ENCODE results near the gene CALCOCO2.
A peak's percentile ranks its signal among the peaks of the same experiment; 100 is the strongest.
"Not testable (repeated sequence)": the region's sequence is repeated elsewhere in the genome, so short reads cannot be mapped to it uniquely, and the experiment has no call there.

Gene CALCOCO2

DNA sequence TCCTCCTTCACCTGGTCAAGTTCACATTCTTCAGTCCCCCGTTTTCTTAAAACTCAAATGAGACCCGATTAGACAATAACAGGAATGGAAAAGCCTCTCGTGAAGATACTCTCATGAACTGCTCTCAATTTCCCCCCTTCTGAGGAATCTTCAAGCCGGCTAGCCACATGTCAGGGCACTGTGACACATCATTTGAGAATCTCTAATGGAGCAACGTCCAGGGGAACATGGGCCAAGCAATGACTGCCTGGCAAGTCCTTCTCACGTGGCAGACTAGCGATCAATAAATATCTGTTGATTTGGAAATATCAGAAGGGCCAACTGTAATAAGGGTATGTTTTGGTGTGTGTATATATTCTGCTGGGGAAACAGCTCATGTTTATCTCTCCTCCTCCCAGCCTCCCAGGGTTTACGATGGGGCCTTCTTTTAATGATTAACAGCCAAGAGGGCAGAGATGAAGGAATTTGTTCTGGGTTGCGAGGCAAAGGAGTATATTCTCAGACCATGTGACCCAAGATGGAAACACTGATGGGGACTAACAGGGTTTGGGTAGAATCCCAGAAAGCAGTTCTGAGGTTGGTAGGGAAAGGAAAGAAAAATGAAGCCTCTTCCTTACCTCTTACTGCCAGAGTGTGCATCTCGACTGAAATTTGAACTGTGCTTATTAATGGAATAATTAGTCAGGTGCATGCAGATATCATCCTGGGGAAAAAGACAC is 35.2 kb upstream of the CALCOCO2 start:
- TF ChIP-seq, protein P1, sequence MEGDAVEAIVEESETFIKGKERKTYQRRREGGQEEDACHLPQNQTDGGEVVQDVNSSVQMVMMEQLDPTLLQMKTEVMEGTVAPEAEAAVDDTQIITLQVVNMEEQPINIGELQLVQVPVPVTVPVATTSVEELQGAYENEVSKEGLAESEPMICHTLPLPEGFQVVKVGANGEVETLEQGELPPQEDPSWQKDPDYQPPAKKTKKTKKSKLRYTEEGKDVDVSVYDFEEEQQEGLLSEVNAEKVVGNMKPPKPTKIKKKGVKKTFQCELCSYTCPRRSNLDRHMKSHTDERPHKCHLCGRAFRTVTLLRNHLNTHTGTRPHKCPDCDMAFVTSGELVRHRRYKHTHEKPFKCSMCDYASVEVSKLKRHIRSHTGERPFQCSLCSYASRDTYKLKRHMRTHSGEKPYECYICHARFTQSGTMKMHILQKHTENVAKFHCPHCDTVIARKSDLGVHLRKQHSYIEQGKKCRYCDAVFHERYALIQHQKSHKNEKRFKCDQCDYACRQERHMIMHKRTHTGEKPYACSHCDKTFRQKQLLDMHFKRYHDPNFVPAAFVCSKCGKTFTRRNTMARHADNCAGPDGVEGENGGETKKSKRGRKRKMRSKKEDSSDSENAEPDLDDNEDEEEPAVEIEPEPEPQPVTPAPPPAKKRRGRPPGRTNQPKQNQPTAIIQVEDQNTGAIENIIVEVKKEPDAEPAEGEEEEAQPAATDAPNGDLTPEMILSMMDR (IDR thresholded peaks at IDR 0.05; ENCODE audit: low read depth, low read length), result no peak
- in situ Hi-C loops (cut with HindIII; ENCODE audit: low sequenced_read_pairs), result no loop called here
- peak; percentile 48 for DNase-seq (ENCODE audit: low read depth, low spot score)
- no peak overlapping the region for H3K4me3 ChIP-seq (ENCODE audit: low read depth, low read length)

DNA sequence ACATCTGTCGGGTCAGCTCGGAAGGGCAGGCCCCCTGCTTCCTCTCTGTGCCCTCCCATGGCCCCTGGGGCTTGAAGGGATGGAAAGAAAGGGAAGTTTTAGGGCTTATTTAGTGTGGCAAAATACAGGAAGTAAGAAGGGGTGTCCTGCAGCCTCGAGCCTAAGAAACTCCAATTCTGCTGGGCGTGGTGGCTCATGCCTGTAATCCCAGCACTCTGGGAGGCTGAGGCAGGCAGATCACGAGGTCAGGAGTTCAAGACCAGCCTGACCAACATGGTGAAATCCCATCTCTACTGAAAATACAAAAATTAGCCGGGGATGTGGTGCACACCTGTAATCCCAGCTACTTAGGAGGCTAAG is 34.7 kb upstream of the CALCOCO2 start:
- H3K4me3 ChIP-seq (ENCODE audit: low read depth, low read length); in situ Hi-C loops (cut with HindIII; ENCODE audit: low sequenced_read_pairs); DNase-seq (ENCODE audit: low read depth, low spot score): not testable (repeated sequence)

DNA sequence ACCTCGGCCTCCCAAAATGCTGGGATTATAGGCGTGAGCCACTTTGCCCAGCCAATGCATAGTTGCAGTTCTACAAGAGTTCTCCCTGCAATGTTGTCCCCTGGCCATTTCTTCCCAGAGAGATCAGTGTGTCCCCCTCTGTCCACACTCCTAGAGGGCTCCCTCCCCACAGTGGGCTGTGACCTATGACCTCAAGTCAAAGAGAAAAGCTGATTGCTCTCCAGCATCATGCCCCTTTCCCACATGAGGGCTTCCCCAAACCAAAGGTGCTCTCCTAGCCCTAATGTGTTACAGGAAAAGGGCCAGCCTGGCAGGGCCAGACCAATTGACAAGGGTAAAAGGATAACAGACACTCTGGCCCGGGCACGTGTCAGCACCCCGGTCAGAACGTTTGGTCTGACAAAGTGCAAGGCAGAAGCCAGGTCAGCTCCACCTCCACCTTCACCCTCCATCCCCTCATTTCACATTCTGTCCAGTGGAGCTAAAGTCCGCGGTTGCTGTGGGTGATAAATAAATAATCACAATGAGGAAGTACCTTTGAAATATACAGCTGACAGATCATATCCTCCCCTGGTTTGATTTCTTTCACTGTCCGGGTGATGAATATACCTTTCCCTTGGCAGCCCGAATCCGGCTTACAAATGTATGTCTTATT is 31.6 kb upstream of the CALCOCO2 start:
- in situ Hi-C loops (cut with HindIII; ENCODE audit: low sequenced_read_pairs), result no loop called here
- no peak overlapping the region for H3K4me3 ChIP-seq (ENCODE audit: low read depth, low read length)
- TF ChIP-seq, protein P1 (IDR thresholded peaks at IDR 0.05; ENCODE audit: low read depth, low read length), result no peak
- no peak for DNase-seq (ENCODE audit: low read depth, low spot score)

DNA sequence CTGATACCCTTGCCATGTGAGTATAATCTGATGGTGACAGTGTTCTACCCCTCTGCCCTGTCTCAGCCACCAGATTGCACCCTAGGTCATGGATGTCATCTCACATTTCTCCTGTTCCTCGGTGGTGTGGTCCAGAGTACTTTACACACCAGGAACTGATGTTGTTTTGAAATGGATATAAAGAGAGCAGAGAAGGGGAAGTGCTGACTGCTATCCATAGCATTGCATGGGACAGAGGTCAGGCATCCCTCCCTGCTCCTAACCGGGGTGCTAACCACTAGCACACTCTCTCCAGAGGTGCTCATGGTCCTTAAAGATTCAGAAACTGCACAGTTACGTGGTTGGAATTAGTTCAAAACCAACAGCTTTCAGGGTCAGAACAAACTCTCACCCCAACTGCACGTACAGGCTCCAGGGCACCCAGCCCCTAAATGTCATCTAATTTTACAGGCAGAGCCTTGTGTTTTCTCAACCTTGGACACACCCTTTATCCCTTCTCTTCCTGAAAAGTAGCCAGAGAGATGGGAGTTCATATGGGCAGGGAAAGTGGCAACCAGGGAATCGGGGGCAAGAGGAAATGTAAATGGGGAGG is 30.1 kb upstream of the CALCOCO2 start:
- TF ChIP-seq, protein P1 (IDR thresholded peaks at IDR 0.05; ENCODE audit: low read depth, low read length), result no peak
- DNase-seq (ENCODE audit: low read depth, low spot score), result no peak
- no peak overlapping the region for H3K4me3 ChIP-seq (ENCODE audit: low read depth, low read length)
- in situ Hi-C loops (cut with HindIII; ENCODE audit: low sequenced_read_pairs), result no loop called here

DNA sequence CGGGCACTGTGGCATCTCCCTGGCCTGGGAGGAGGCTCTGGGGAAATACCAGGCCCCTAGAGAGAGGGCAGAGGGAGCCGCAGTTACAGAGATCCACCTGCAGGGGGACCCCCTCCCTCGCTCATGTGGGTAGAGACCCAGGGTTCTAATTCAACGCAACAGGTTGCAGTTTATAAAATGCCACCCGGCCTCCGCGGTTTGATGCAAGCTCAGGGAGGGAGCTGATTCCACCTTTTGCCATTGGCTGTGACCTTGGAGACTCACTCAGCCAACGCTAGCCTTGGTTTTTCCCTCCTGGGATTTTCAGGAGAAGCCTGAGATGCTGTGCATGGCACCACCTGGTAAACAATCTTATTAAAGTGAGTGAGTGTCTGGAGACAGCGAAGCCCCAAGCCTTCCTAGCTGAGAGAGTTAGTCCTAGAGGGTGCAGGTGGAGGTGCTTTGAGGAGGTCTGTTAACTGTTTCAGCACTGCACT is 25.9 kb upstream of the CALCOCO2 start:
- in situ Hi-C loops (cut with HindIII; ENCODE audit: low sequenced_read_pairs), result no loop called here
- DNase-seq (ENCODE audit: low read depth, low spot score), result peak; percentile 41
- no peak overlapping the region for H3K4me3 ChIP-seq (ENCODE audit: low read depth, low read length)
- TF ChIP-seq, protein P1 (IDR thresholded peaks at IDR 0.05; ENCODE audit: low read depth, low read length), result peak; percentile 95

DNA sequence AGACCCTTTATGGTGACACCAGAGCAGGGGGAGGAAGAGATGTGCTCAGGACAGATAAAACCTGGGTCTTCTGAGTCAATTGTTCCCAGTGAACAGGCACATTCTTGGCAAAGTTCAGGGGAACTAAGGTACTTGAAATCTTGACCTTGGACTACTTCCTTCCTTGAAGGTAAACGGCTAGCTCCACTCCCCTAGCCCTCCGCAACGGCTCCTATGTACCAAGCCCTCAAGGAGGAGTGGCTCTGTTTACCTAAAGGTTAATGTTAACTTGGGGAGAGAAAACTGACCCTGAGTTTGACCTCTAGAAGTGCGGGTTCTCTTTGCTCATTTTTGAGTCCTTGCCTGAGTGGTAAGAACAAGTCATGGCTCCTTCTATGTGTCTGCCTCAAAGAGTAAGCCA is 21.7 kb upstream of the CALCOCO2 start:
- TF ChIP-seq, protein P1 (IDR thresholded peaks at IDR 0.05; ENCODE audit: low read depth, low read length), result no peak
- H3K4me3 ChIP-seq (ENCODE audit: low read depth, low read length), result no peak overlapping the region
- in situ Hi-C loops (cut with HindIII; ENCODE audit: low sequenced_read_pairs), result no loop called here
- no peak for DNase-seq (ENCODE audit: low read depth, low spot score)

DNA sequence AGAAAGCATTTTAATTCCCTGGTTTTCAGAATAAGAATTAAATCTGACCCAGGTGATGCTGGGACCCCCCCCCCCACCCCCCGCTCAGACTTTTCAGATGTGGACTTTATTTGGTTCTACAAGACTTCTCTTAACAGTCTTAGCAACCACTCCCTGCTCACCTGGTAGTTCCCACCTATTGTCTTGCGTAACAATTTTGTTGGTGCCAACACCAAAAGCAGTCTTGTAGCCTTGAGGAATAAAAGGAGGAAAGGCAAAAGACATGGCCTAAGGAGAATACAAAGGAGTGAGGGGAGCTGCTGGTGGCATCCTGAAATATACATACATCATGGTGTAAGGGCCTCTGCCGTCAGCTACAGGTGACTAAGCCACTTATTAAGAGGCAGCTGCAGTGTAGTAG is 18.8 kb upstream of the CALCOCO2 start:
- in situ Hi-C loops (cut with HindIII; ENCODE audit: low sequenced_read_pairs), result no loop called here
- TF ChIP-seq, protein P1 (IDR thresholded peaks at IDR 0.05; ENCODE audit: low read depth, low read length), result no peak

More for the DNA sequence above, 18.8 kb upstream of the CALCOCO2 start:
- DNase-seq (ENCODE audit: low read depth, low spot score), result no peak
- H3K4me3 ChIP-seq (ENCODE audit: low read depth, low read length), result no peak overlapping the region
